HepG2 (cell line): ENCODE measurements around the gene DPH6. TPM values are rescaled to one million over a fixed set of nuclear protein-coding genes. Genes with fewer than 3 reads are reported as not detected.
A peak's percentile ranks its signal among the peaks of the same experiment; 100 is the strongest.

ENCODE experiments used
- HNRNPK ChIP-seq: fragments of 200-400 bp; formaldehyde crosslinking; IDR thresholded peaks from 2 replicates; pipeline ENCODE4 v1.6.1; 2018; ENCODE audit warnings: low read length, low read depth, moderate library complexity, mild to moderate bottlenecking; ENCODE audit not compliant: poor library complexity, severe bottlenecking
- HNRNPL ChIP-seq: fragments of 200-400 bp; formaldehyde crosslinking; IDR thresholded peaks from 2 replicates; pipeline ENCODE4 v1.6.1; 2017; ENCODE audit warnings: mild to moderate bottlenecking, low read depth, low read length
- HNRNPUL1 ChIP-seq: fragments of 200-400 bp; formaldehyde crosslinking; IDR thresholded peaks from 2 replicates; pipeline ENCODE4 v1.6.1; 2017; ENCODE audit warnings: low read depth, mild to moderate bottlenecking, low read length, moderate library complexity
- HOXA5 ChIP-seq: sonication (generic); formaldehyde crosslinking; IDR thresholded peaks from 2 replicates; pipeline ENCODE4 v1.4.0; 2020; ENCODE audit warnings: missing genetic modification reagents
- KAT2B ChIP-seq: fragments of 150-350 bp; IDR thresholded peaks from 2 replicates; pipeline ENCODE4 v1.6.1; 2014; ENCODE audit warnings: low read depth, low read length, borderline replicate concordance
- NFKBIZ ChIP-seq: IDR thresholded peaks from 2 replicates; pipeline ENCODE4 v1.6.1; 2018; ENCODE audit warnings: missing genetic modification reagents, missing compliant biosample characterization
- NFRKB ChIP-seq: fragments of 450-650 bp; IDR thresholded peaks from 2 replicates; pipeline ENCODE4 v1.6.1; 2017
- REXO4 ChIP-seq: sonication (generic); formaldehyde crosslinking; IDR thresholded peaks from 2 replicates; pipeline ENCODE4 v1.8.0; 2022; ENCODE audit warnings: missing genetic modification reagents, mild to moderate bottlenecking, borderline replicate concordance
- RFX5 ChIP-seq: IDR thresholded peaks from 2 replicates; pipeline ENCODE4 v1.6.1; 2011; ENCODE audit warnings: low read depth, low read length, improper control_type of control experiment
- SCMH1 ChIP-seq: sonication (generic); formaldehyde crosslinking; IDR thresholded peaks from 2 replicates; pipeline ENCODE4 v1.9.0; 2021; ENCODE audit warnings: missing genetic modification reagents, mild to moderate bottlenecking, borderline replicate concordance
- TARDBP ChIP-seq: sonication (generic); formaldehyde crosslinking; IDR thresholded peaks from 2 replicates; pipeline ENCODE4 v1.8.0; 2022; ENCODE audit warnings: mild to moderate bottlenecking, missing genetic modification reagents
- ZNF382 ChIP-seq: sonication (generic); formaldehyde crosslinking; IDR thresholded peaks from 2 replicates; pipeline ENCODE4 v1.5.0; 2020; ENCODE audit warnings: missing genetic modification reagents, mild to moderate bottlenecking, borderline replicate concordance
- polyA plus RNA-seq, 8 experiments: library from polyadenylated mRNA; depleted of rRNA in 3 of 8; stranded (reverse) in 7 of 8; unstranded in 1 of 8; fragments of >200 nt; fragmentation: Illumina TruSeq in 4 of 8; extraction: Trizol in 4 of 8; gene quantifications; 2 replicates each; pipeline versions ENCODE4 v1.2.1 to v1.2.3, GENCODE V29; 2011 to 2016; ENCODE audit warnings: low read depth in 4 of 8, missing spikeins in 1 of 8, mixed read lengths in 1 of 8; ENCODE audit not compliant: insufficient read depth in 1 of 8
- total RNA-seq, 5 experiments: library from RNA; depleted of rRNA; stranded (reverse); fragments of >200 nt; fragmentation: Illumina TruSeq; extraction: Trizol; gene quantifications; 2 replicates each; pipeline ENCODE4 v1.2.3, GENCODE V29; 2016; ENCODE audit warnings: low read depth in 1 of 5
- TF ChIP-seq, protein P1 (sequence below): sonication (generic); formaldehyde crosslinking; IDR thresholded peaks from 2 replicates; pipeline ENCODE4 v1.9.0; 2021; ENCODE audit warnings: missing genetic modification reagents, borderline replicate concordance
- TF ChIP-seq, protein P2 (sequence below): sonication (generic); formaldehyde crosslinking; IDR thresholded peaks from 2 replicates; pipeline ENCODE4 v1.4.0; 2020; ENCODE audit warnings: mild to moderate bottlenecking, missing genetic modification reagents, borderline replicate concordance
- TF ChIP-seq, protein P3 (sequence below): IDR thresholded peaks from 2 replicates; pipeline ENCODE4 v1.6.1; 2016; ENCODE audit warnings: missing biosample characterization, missing genetic modification reagents, low read depth
- TF ChIP-seq, protein P4 (sequence below): sonication (generic); formaldehyde crosslinking; IDR thresholded peaks from 2 replicates; pipeline ENCODE4 v1.5.1; 2020; ENCODE audit warnings: missing genetic modification reagents, mild to moderate bottlenecking, borderline replicate concordance
- TF ChIP-seq, protein P5 (sequence below): sonication (generic); formaldehyde crosslinking; IDR thresholded peaks from 2 replicates; pipeline ENCODE4 v1.5.1; 2020; ENCODE audit warnings: missing genetic modification reagents, mild to moderate bottlenecking, borderline replicate concordance
- TF ChIP-seq, protein P6 (sequence below): sonication (generic); formaldehyde crosslinking; IDR thresholded peaks from 2 replicates; pipeline ENCODE4 v1.8.0; 2022; ENCODE audit warnings: missing genetic modification reagents, mild to moderate bottlenecking, moderate library complexity, borderline replicate concordance

DPH6 gene
- total and polyA plus RNA-seq, 2 of the 13 experiments (the other 11 are each of a cell fraction or from before 2014, with no cell fraction given): 10.2 to 25.8 TPM

DNA sequence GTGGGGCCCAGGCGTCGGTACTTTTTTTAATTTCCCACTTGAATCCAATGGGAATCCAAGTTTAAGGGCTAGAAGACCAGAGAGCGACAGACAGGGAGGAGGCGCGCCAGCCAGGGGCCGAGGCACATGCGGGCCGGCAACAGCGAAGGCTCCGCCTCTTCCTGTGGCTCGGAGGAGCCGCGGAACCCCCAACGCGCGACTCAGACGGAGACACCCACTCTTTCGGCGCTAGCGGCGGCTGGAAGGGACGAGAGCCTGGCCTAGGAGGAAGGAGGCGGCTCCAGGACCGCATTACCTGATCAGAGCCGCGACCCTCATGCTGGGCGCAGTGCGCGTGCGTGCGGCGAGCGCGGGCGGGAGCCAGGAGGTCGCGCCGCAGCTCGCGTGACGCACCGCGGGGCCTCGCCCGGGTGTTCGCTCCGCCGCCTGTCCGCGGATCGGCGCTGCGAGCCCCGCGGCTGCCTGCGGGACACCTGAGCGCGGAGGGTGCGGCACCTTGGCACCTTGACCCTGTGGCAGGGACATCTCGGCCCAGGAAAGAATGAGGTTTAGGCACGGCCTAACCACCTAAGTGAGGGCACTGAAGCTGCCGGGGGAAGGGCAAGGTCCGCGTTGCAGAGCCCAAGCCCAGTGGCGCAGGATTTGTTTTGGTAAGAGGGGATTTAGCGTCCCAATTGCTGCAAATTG, at the start of gene DPH6 (continued):
- TF ChIP-seq, protein P1, sequence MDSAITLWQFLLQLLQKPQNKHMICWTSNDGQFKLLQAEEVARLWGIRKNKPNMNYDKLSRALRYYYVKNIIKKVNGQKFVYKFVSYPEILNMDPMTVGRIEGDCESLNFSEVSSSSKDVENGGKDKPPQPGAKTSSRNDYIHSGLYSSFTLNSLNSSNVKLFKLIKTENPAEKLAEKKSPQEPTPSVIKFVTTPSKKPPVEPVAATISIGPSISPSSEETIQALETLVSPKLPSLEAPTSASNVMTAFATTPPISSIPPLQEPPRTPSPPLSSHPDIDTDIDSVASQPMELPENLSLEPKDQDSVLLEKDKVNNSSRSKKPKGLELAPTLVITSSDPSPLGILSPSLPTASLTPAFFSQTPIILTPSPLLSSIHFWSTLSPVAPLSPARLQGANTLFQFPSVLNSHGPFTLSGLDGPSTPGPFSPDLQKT (CRISPR knock-in tag): no peak
- TF ChIP-seq, protein P2, sequence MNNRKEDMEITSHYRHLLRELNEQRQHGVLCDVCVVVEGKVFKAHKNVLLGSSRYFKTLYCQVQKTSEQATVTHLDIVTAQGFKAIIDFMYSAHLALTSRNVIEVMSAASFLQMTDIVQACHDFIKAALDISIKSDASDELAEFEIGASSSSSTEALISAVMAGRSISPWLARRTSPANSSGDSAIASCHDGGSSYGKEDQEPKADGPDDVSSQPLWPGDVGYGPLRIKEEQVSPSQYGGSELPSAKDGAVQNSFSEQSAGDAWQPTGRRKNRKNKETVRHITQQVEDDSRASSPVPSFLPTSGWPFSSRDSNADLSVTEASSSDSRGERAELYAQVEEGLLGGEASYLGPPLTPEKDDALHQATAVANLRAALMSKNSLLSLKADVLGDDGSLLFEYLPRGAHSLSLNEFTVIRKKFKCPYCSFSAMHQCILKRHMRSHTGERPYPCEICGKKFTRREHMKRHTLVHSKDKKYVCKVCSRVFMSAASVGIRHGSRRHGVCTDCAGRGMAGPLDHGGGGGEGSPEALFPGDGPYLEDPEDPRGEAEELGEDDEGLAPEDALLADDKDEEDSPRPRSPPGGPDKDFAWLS: no peak
- TF ChIP-seq KAT2B (no peak), HNRNPK (peak; percentile 21), NFRKB (no peak), NFKBIZ (CRISPR knock-in tag) (no peak), HNRNPUL1 (no peak), REXO4 (CRISPR knock-in tag) (no peak), HOXA5 (peak; percentile 32; the same call in 1 of the 2 replicates), TARDBP (CRISPR knock-in tag) (peak; percentile 44; the same call in 1 of the 2 replicates), SCMH1 (CRISPR knock-in tag) (no peak), RFX5 (no peak), ZNF382 (CRISPR knock-in tag) (no peak), HNRNPL (0 out of 2 replicates have a peak, but pooled peaks have one; percentile 6)
- TF ChIP-seq, protein P3, sequence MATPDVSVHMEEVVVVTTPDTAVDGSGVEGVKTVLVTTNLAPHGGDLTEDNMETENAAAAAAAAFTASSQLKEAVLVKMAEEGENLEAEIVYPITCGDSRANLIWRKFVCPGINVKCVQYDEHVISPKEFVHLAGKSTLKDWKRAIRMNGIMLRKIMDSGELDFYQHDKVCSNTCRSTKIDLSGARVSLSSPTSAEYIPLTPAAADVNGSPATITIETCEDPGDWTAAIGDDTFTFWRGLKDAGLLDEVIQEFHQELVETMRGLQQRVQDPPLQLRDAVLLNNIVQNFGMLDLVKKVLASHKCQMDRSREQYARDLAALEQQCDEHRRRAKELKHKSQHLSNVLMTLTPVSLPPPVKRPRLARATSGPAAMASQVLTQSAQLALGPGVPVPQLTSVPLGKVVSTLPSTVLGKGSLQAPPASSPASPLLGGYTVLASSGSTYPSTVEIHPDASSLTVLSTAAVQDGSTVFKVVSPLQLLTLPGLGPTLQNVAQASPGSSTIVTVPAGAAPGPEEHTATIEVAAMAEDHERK (CRISPR knock-in tag): no peak
- TF ChIP-seq, protein P4, sequence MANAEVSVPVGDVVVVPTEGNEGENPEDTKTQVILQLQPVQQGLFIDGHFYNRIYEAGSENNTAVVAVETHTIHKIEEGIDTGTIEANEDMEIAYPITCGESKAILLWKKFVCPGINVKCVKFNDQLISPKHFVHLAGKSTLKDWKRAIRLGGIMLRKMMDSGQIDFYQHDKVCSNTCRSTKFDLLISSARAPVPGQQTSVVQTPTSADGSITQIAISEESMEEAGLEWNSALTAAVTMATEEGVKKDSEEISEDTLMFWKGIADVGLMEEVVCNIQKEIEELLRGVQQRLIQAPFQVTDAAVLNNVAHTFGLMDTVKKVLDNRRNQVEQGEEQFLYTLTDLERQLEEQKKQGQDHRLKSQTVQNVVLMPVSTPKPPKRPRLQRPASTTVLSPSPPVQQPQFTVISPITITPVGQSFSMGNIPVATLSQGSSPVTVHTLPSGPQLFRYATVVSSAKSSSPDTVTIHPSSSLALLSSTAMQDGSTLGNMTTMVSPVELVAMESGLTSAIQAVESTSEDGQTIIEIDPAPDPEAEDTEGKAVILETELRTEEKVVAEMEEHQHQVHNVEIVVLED (CRISPR knock-in tag): peak; percentile 71
- TF ChIP-seq, protein P5, sequence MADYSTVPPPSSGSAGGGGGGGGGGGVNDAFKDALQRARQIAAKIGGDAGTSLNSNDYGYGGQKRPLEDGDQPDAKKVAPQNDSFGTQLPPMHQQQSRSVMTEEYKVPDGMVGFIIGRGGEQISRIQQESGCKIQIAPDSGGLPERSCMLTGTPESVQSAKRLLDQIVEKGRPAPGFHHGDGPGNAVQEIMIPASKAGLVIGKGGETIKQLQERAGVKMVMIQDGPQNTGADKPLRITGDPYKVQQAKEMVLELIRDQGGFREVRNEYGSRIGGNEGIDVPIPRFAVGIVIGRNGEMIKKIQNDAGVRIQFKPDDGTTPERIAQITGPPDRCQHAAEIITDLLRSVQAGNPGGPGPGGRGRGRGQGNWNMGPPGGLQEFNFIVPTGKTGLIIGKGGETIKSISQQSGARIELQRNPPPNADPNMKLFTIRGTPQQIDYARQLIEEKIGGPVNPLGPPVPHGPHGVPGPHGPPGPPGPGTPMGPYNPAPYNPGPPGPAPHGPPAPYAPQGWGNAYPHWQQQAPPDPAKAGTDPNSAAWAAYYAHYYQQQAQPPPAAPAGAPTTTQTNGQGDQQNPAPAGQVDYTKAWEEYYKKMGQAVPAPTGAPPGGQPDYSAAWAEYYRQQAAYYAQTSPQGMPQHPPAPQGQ (CRISPR knock-in tag): no peak
- TF ChIP-seq, protein P6, sequence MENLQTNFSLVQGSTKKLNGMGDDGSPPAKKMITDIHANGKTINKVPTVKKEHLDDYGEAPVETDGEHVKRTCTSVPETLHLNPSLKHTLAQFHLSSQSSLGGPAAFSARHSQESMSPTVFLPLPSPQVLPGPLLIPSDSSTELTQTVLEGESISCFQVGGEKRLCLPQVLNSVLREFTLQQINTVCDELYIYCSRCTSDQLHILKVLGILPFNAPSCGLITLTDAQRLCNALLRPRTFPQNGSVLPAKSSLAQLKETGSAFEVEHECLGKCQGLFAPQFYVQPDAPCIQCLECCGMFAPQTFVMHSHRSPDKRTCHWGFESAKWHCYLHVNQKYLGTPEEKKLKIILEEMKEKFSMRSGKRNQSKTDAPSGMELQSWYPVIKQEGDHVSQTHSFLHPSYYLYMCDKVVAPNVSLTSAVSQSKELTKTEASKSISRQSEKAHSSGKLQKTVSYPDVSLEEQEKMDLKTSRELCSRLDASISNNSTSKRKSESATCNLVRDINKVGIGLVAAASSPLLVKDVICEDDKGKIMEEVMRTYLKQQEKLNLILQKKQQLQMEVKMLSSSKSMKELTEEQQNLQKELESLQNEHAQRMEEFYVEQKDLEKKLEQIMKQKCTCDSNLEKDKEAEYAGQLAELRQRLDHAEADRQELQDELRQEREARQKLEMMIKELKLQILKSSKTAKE (CRISPR knock-in tag): no peak
